NB4 (cell line): ENCODE data around the gene ADAMTSL3.

Experiments
- CTCF ChIP-seq: IDR thresholded peaks from one replicate; pipeline ENCODE4 v1.5.1; 2012; ENCODE audit warnings: low read depth, low read length
- MYC ChIP-seq: IDR thresholded peaks from 2 replicates; pipeline ENCODE4 v1.6.1; 2011; ENCODE audit warnings: low read depth, low read length
- POLR2A ChIP-seq: IDR thresholded peaks from 2 replicates; pipeline ENCODE4 v1.6.1; 2011; ENCODE audit warnings: mild to moderate bottlenecking; ENCODE audit not compliant: insufficient read length; ENCODE audit errors: extremely low read depth

DNA sequence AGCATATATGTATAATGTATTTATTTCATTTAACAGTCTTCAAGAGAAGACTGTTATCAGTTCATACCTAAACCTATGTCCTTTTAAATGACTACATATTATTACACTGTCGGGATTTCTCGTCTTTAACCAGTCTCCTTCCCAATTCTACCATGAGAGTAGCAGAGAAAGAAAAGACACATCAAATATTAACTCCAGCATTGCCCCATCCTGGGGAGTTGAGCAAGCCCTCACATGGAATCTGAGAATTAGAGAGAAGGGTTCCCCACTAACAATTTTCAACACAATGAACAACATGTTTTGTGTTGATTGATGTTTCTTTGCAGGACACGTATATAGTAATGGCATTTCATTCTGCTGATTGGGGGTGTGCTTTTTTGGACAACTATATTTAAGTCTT lies 257.4 kb downstream of the ADAMTSL3 start:
- TF ChIP-seq CTCF (no peak), POLR2A (no peak), MYC (no peak)
